GM18867 (cell line): ENCODE results near the gene EFCAB9.
A peak's percentile ranks its signal among the peaks of the same experiment; 100 is the strongest.
"Not testable (repeated sequence)": the region's sequence is repeated elsewhere in the genome, so short reads cannot be mapped to it uniquely, and the experiment has no call there.

Experiments used
- ATAC-seq: cut with Tn5 transposase; IDR thresholded peaks from one replicate; pipeline ENCODE4 v1.9.1; 2021; ENCODE audit warnings: mild to moderate bottlenecking, moderate library complexity; ENCODE audit not compliant: unreplicated experiment

EFCAB9 gene

GRCh38 chr5:172193872-172194271 lies at the start of gene EFCAB9:
EFCAB9 (plus strand) TSS chr5:172194172; CDS start chr5:172194173, 1 bp downstream.
- ATAC-seq: no peak

GRCh38 chr5:172144291-172144815 lies 49.6 kb upstream of the EFCAB9 start:
- no peak for ATAC-seq

- ATAC-seq: no peak
Observed at GRCh38 chr5:172144931-172145869, 48.8 kb upstream of the EFCAB9 start.

- no peak for ATAC-seq
Observed at GRCh38 chr5:172145870-172146747, 47.9 kb upstream of the EFCAB9 start.

- ATAC-seq: no peak
Observed at GRCh38 chr5:172146748-172147092, 47.3 kb upstream of the EFCAB9 start.

- no peak for ATAC-seq
Observed at GRCh38 chr5:172147857-172148256, 46.1 kb upstream of the EFCAB9 start.

GRCh38 chr5:172148381-172148780 lies 45.6 kb upstream of the EFCAB9 start:
- no peak for ATAC-seq

- no peak for ATAC-seq
Observed at GRCh38 chr5:172149073-172149472, 44.9 kb upstream of the EFCAB9 start.

GRCh38 chr5:172149481-172149880 lies 44.5 kb upstream of the EFCAB9 start:
- ATAC-seq: not testable (repeated sequence)

GRCh38 chr5:172150514-172151425 lies 43.2 kb upstream of the EFCAB9 start:
- peak; percentile 65 for ATAC-seq

- ATAC-seq: no peak
Observed at GRCh38 chr5:172151661-172152210, 42.2 kb upstream of the EFCAB9 start.

- no peak for ATAC-seq
Observed at GRCh38 chr5:172153695-172154094, 40.3 kb upstream of the EFCAB9 start.

GRCh38 chr5:172155101-172155500 lies 38.9 kb upstream of the EFCAB9 start:
- not testable (repeated sequence) for ATAC-seq

GRCh38 chr5:172156541-172156994 lies 37.4 kb upstream of the EFCAB9 start:
- ATAC-seq: no peak

GRCh38 chr5:172159016-172159415 lies 35.0 kb upstream of the EFCAB9 start:
- no peak for ATAC-seq

- no peak for ATAC-seq
Observed at GRCh38 chr5:172160506-172160905, 33.5 kb upstream of the EFCAB9 start.

- no peak for ATAC-seq
Observed at GRCh38 chr5:172162323-172162986, 31.5 kb upstream of the EFCAB9 start.

- ATAC-seq: no peak
Observed at GRCh38 chr5:172162987-172163343, 31.0 kb upstream of the EFCAB9 start.

- ATAC-seq: no peak
Observed at GRCh38 chr5:172163346-172163745, 30.6 kb upstream of the EFCAB9 start.
